ENCODE measurements around the gene DAPK3. TPM values are rescaled to one million over a fixed set of nuclear protein-coding genes. Genes with fewer than 3 reads are reported as not detected.

Gene DAPK3
- total RNA-seq, 2 experiments from 2014 or later = 42.3 to 42.5 TPM

Other genes starting within 250 kb of the DAPK3 start
- gene APBA3, start 209.4 kb downstream of the DAPK3 start, total RNA-seq = 10 to 100 TPM; 36.9 to 39.1 TPM
- gene MRPL54, start 208.4 kb downstream of the DAPK3 start, total RNA-seq = 10 to 100 TPM; 83.1 to 88.8 TPM
- gene RAX2, start 198.9 kb downstream of the DAPK3 start, total RNA-seq = not detected
- 10 to 100 TPM; 36.1 to 39.3 TPM for gene MATK, start 184.7 kb downstream of the DAPK3 start, total RNA-seq
- gene ZFR2, start 102.1 kb downstream of the DAPK3 start, total RNA-seq = 1 to 10 TPM in 1 of 2 experiments, under 1 TPM in 1; 0.69 to 1.0 TPM
- gene ATCAY, start 90.4 kb downstream of the DAPK3 start, total RNA-seq = not detected
- gene NMRK2, start 38.0 kb downstream of the DAPK3 start, total RNA-seq = not detected
- gene EEF2, start 14.4 kb upstream of the DAPK3 start, total RNA-seq = 1,000 to 10,000 TPM; 3,176 to 3,180 TPM
- 10 to 100 TPM; 32.9 to 34.7 TPM for gene PIAS4, start 36.6 kb upstream of the DAPK3 start, total RNA-seq
- 10 to 100 TPM; 41.9 to 42.4 TPM for gene ZBTB7A, start 95.8 kb upstream of the DAPK3 start, total RNA-seq
- 100 to 1,000 TPM; 145 to 149 TPM for gene MAP2K2, start 153.0 kb upstream of the DAPK3 start, total RNA-seq
- not detected for gene CREB3L3, start 182.5 kb upstream of the DAPK3 start, total RNA-seq
- gene SIRT6, start 211.5 kb upstream of the DAPK3 start, total RNA-seq = 10 to 100 TPM; 33.0 to 34.0 TPM
- gene ANKRD24, start 211.6 kb upstream of the DAPK3 start, total RNA-seq = 1 to 10 TPM in 1 of 2 experiments, under 1 TPM in 1; 0.78 to 1.0 TPM

All from activated CD8-positive, alpha-beta memory T cell treated with anti-CD3 and anti-CD28 coated beads for 36 hours (primary cell).